Measurements from ENCODE around the gene RSKR.
"Not testable (repeated sequence)": the region's sequence is repeated elsewhere in the genome, so short reads cannot be mapped to it uniquely, and the experiment has no call there.

The RSKR gene

DNA sequence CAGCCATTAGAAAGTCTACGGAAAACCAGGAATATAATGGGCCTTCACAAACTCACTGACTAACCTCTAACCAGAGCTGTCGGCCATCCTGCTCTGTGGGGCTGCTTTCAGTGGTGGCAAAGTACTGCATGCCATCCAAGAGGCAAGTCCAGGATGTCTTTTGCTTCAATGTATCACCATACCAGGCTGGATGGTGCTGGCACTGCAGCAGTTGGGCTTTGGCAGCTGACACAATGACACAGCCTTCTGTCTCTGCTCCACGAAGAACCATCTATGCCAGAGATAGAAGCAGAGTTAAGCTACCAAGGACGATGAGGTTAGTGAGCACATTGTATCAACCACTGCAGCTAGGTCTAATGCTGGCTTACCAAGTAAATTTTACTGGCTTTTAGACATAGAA lies 9.7 kb upstream of the RSKR start:
- DNase-seq (ENCODE audit: low spot score) = no peak

DNA sequence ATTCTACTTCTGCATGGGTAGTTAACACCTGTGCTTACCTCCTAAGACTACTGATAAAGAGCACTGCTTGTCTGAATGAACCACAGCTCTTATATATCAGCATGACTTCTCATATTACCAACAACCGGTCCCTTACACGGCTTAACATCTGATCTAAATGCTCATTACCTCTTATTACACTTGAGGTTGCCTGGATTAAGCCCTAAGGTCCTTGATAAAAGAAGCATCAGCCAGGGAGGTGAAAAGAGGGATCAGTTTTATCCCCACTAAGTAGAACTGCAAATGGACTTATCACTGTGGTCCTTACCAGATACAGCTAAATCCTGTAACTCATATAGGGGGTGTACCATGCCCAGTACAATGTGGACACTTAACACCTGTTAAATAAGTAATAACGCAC lies 8.2 kb upstream of the RSKR start:
- DNase-seq (ENCODE audit: low spot score) = no peak

DNA sequence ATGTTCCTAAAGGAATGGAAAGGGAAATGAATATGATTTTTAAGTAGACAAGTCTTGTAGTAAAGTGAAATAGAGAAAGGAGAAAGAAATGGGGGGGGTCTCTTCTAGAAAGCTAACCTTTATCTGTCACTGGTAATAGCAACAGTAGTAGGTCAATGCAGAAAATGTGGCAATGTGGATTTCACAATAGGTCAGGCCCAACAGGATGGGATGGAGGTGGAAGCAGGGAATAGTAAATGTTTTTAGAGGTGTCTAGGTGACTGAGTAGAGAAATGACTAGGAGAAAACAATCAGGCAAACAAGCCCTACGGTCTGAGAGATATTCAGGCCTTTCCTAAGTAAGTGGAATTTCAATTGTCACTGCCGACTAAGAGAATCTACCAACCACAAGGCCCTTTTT lies 6.0 kb upstream of the RSKR start:
- DNase-seq (ENCODE audit: low spot score) = no peak

DNA sequence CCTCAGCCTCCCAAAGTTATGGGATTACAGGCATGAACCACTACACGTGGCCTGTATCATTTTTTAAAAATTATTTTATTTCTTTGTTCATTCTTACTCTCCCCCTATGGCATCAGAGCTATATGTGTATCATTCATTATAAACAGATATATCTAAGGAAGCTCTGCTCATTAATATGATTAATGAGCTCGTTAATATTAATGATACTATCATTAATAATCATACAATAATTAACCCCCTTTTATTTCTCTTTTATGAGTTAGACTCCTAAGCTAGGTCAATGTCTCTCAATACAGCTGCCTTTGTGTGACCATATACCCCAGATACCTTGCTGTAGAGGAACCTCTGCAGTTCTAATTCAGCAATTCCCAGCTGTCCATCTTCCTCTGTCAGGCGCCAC lies 4.5 kb upstream of the RSKR start:
- no peak for DNase-seq (ENCODE audit: low spot score)

DNA sequence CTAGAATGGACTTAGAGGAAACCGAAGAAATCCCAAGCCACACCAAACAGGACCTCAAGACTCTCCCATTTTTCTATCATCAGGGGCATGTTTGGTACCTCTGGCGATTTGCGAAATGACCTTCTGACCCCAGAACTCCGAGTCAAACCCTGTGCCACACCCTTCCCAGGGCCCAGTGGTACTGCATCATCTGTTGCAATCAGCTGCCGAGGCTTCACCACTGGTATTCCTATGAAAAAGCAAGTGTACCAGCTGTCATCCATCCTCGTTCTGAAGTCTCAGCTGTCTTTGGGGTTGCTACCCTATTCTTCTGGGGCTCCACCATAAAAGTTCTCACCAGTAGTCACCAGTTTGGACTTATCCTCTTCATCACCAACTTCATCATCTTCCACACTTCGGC lies 2.3 kb upstream of the RSKR start:
- no peak for DNase-seq (ENCODE audit: low spot score)

DNA sequence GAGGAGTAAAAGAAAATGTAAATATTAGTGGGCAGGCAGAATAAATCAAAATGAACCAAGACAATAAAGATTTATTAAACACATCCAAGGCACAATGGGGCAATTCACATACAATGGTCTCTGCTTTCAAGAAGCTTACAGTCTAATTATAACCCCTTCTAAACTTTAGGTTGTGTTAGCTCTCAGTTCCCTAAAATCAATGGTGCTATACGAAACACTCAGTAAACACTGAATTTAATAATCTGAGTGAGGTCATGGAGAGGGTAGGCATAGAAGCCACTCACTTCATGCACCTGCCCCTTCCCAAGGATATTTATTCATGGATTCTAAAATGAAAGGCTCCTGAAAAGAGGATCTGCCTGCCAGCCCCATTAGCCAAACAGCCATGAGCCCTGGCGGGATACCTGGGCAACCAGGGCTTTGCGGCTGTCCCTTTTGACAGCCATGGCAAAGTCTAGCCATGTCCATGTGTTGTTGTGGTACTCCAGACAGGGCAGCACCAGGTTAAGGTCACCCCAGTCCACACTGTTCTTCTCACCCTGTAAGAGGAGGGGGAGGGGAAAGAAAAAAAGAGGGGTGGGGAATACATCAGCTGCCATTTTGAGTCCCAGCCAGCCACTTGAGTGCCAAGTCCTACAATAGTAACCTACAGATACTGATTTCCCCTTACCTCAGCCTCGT lies 1.4 kb upstream of the RSKR start:
- DNase-seq (ENCODE audit: low spot score) = no peak

DNA sequence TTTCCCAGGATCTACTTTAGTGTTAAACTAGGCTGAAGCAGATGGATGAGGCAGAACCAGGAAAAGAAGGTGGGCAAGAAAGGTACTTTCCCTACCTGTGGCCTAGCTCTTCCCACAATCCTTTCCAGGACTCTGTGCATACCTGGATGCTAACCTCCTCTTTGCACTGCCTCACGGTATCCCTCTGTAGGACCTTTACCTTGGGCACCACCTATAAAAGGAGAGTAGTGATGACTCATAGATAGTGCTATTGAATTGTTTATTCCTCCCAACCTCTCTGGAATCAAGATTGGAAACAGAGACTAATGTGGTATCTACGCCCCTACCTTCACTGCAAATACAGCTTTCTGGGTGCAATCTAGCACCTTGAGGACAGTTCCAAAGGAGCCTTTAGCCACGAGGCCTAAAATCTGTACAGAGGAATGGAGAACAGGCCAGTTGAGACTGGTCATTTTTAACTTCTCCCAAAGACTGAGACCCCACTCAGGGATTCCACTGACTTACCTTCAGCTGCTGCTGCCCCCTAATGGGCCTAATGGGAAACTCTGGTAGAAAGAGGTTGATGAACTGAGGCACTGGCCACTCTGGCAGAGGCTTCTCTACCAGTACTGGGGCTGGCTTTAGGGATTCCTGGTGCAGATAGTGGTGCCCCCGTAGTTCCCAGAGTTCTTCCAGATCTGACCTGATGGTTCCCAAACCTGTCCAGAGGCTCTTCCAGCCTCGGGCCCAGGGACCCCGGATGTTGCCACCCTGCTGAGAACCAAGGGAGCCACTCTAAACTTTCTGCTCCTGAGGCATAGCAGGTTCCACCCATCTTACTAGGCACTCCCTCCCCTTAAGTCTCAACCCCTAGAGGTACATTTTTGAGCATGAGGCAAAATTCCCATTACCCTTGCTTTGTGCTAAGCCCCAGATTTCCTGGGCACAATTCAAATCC lies 781 bp downstream of the RSKR start:
- peak; percentile 65 for DNase-seq (ENCODE audit: low spot score)

DNA sequence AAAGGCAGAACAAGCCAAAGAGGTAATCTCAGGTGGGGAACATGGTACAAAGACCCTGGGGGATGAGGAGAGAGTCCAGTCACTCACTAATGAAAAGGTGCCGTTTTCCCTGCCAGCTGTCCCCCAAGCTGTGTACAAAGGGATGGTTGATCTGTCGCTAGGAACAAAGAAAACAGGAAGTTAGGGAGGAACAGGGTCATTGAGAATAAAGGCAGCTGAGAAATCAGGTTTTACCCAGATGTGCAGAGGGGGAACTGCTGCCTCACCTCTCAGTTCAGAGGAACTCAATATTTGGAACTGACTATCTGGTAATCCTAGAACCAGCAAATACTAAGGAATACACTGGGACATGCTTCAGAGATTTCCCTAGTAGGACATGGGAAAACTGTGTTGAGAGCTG lies 1.5 kb downstream of the RSKR start:
- DNase-seq (ENCODE audit: low spot score) = no peak

DNA sequence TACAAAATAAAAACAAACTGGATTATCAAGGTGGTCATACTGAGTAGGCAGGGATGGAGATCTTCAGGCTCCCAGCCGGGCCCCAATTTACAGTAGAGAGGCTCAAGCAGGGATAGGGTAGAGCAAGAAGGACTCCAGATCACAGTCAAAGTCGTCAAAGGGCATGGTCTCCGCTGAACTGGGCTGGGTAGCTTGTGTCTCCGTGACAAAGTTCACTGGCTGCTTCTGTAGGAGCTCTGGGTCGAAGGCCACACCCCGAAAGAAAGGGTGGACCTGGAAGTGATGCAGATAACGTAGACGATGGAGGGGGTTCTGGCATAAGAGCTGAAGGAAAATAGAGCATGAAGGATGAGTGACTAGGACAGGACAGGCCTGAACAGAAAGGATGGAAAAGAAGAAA lies 3.6 kb downstream of the RSKR start:
- no peak for DNase-seq (ENCODE audit: low spot score)

DNA sequence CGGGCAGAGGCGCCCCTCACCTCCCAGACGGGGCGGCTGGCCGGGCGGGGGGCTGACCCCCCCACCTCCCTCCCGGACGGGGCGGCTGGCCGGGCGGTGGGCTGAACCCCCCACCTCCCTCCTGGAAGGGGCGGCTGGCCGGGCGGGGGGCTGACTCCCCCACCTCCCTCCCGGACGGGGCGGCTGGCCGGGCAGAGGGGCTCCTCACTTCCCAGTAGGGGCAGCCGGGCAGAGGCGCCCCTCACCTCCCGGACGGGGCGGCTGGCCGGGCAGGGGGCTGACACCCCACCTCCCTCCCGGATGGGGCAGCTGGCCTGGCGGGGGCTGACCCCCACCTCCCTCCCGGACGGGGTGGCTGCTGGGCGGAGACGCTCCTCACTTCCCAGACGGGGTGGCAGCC lies 10.0 kb downstream of the RSKR start:
- DNase-seq (ENCODE audit: low spot score) = not testable (repeated sequence)

DNA sequence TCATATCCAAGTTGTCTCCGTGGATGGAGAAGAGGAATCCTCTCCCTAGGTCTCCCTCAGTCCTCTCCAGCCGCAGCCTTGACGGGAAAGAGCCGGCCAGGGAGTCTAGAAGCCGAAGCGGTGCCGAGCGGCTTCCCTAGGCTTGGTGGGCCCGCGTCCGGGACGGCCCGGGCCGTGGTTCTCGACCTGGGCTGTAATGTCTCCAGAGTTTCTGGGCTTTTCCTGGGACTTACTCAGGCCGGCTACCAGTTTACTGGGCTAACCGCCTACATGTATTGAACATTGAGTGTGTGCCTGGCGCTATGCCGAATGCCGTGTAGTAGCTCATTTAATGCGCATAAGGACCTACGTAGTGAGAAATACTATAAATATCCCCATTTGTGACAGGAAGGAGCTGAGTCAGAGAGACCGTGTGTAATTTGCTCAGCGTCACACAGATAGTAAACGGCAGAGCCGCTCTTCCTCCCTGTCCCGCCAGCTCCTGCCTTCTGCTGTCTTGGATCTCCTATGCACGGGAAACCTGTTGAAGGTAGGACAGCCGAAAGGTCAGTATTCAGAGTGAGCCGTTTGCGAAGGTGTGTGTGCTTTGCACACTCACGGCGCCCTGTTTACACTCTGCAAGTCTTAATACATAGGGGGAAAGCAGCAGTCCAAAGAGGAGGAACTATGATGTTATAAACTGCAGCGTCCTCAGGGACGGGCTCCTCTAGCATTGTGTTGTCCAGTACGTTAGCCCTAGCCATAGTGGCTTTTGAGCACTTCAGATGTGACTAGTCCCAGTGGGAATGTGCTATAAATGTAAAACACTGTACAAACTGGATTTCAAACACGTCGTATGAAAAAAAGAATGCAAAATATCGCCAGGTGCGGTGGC lies 14.4 kb downstream of the RSKR start:
- peak; percentile 67 for DNase-seq (ENCODE audit: low spot score)

DNA sequence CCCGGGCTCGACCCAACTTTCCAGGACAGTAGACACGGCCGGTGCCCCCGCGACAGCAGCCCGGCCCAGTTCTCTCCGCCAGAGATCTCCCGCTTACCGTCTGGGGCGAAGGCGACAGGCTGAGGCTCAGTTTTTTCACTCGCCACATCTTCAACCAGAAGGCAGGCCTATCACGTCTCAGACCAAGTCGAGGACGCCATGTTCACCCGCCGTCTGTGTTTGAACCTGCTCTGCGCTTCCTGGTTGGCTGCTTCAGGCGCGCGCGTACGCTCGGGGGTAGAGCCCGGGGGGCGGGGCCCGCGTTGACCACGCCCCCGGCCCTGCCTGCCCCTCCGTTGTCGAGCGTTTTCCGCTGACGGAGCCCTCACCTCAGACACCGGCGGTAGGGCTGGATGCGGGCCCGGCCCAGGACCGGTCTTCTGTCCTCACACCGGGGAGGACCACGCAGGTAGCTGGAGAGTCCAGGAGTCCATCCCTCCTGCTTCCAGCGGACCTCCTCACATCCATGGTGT lies 15.1 kb downstream of the RSKR start, which contains the start of gene SPAG5:
Gene SPAG5 (minus strand): TSS at position 227 of the 512 bp plus-strand sequence. CDS start 79 bp downstream, at position 148.
- DNase-seq (ENCODE audit: low spot score) = peak; percentile 93

DNA sequence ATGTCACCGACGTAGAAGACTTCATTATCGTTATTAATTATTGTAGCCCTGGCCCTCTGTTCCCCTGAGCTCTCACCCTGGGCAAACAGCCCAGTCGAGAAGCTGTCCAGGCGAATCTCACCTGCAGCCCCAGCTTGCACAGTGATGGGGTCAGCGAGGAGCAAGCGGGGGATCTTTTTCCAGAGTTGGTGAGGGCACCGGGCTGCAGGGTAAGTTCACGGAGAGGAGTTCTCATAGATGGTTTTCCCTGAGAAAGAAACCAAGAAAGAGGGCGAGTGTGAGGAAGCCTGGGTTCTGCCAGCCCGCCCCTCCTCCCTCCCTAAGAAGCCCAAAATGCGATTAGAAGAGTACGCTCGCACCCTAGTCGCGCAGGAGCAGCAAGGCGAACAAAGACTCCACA lies 15.6 kb downstream of the RSKR start:
- DNase-seq (ENCODE audit: low spot score) = no peak

DNA sequence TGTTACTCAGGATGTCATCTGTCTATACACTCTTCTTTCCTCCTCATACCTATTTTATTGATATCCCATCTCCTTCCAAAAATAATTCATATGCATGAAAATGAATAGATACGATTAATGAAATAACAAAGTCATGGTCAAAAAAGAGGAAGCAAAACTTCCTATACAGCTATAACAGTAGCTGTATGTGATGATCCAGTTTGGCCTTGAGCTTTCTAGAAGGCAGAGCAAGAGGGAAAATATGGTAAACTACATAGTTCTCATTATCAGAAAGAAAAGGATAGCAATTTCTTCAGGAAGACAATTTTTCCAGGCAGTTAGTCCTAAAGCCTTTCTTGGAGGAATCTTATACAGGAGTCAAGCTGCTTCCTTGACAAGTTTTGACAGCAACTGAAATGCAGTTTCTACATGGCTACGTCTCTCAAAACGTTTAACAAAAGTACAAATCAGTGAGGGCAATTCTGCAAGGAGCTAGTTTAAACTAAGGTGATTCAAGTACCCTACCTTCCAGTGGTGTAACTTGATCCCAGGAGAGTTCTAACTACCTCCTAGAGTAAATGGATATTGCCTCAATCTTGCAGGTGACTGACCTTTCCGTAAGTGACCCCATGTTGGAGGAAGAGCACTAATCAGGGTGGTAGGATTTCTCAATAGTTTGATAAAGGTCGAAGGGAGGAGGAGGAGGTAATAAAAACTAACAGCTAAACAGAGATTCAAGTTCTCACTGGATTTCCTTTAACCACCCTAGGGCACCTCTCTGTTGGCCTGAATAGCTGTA lies 16.2 kb downstream of the RSKR start:
- DNase-seq (ENCODE audit: low spot score) = no peak

DNA sequence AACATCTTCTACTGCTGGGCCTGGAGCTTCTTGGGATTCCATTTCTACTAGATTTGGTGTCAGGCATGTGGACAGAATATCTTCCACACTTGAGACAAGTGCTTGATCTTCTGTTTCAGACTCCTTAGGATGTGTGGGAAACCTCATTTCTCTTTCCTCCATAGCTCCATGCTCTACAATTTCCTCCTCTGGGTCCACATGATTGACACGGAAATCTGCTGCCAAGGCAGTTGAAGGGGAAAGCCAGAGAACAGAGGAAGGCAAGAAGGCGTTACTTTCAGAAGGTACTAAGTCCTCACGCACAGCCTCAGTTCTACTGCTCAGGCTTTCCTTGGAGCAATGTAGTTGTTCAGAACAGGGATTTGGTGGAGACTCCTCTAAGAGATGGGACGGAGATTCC lies 21.7 kb downstream of the RSKR start:
- no peak for DNase-seq (ENCODE audit: low spot score)

DNA sequence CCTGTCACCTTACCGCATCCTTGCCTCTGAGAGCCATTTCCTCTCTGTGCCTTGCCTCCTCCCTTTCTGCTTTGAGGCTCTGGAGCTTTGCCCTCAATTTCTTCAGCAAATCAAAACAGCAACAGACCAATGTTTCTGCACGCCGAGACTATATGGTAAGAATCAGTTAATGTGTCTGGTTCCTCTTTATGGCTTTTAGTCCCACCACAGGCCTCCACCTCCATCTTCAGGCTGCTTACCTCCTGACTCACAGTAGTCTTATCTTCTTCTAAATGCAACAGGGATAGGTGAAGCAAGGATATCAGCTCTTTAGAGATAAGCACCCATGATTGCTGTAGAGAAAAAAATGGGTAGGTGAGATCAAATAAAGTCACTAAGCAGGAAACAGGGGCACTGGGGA lies 28.1 kb downstream of the RSKR start:
- no peak for DNase-seq (ENCODE audit: low spot score)

DNA sequence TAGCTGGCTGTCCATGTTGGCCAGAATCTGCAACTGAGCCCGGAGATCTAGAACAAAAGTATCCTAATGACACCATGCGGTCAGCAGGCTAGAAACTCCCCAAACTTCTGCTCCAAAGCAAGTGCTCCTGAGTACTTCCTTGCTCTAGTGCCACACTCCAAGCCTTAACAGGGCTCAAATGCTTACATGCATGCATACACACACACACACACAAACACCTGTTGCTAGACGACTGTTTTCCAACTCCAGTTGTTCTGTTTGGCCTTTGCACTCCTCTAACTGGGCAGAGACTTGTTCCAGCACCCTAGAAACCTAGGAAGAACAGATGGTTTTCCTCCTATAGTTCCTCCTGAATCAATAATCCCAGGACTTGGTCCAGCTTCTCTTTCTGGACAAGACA lies 29.6 kb downstream of the RSKR start:
- DNase-seq (ENCODE audit: low spot score) = no peak

DNA sequence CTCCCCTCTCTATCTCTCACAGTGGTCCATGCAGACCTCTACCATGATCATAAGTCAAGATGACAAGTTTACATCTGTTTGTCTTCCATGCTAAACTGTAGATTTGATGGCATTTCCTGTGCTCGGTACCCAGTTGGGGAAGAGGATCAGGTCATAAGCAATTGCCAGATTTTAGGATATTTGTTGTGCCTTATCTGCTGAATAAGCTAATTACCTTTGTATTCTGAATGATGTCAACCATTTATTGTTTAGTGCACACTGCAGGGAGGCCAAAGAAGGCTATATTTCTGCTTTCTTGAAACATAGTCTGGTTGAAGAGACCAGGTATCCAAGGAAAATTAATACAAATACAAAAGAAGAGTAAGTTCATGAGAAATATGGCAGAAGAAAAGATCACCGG lies 31.5 kb downstream of the RSKR start:
- DNase-seq (ENCODE audit: low spot score) = no peak

DNA sequence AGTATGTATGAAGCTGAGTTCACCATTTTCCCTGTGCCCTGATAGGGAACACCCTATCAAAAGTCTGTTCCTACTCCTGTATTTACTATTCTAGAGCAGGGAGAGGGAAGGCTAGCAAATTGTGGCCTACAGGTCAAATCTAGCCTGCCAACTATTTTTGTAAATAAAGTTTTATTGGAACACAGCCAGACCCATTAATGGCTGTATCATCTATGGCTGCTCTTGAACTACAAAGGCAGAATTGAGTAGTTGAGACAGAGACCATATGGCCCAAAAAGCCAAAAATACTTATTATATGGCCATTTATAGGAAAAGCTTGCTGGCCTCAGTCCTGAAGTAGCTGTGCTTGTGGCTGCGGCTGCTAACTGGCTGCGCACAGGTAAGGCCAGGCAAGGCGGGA lies 33.0 kb downstream of the RSKR start:
- DNase-seq (ENCODE audit: low spot score) = no peak

DNA sequence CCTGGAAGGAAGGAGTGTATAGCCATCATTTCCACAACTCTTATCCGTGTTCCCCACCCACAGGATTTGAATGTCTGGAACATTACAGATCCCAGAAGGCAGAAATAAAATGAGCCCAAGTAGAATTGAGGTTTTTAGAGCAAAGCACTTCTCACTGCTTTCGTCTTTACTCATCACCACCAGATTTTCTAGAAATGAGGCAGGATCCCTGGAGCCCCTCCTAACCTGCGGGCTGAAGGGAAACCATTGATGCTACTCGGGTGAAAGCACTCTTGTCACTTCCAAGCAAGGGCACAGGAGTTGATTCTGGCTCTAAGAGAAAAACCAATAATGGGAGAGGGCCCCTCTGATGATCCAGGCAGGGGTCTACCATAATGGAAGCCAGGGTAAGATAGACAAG lies 34.5 kb downstream of the RSKR start:
- no peak for DNase-seq (ENCODE audit: low spot score)

Data from cerebellar cortex (tissue), 1 donor.